Lower leg skin (tissue), 3 donors: Measurements from ENCODE around the gene ARG1.

Experiments used
- POLR2A ChIP-seq, 2 donors: fragments of 450-650 bp; IDR thresholded peaks; one replicate each; pipeline ENCODE4 v1.6.1; 2016 to 2017; ENCODE audit warnings: antibody characterized with exemption in 2 of 2, mild to moderate bottlenecking in 1 of 2, moderate library complexity in 1 of 2
- TF ChIP-seq, protein P1 (sequence below), 3 donors: fragments of 450-650 bp; IDR thresholded peaks; one replicate each; pipeline ENCODE4 v1.5.1; 2016; ENCODE audit warnings: antibody characterized with exemption in 3 of 3, mild to moderate bottlenecking in 3 of 3, moderate library complexity in 2 of 3

DNA sequence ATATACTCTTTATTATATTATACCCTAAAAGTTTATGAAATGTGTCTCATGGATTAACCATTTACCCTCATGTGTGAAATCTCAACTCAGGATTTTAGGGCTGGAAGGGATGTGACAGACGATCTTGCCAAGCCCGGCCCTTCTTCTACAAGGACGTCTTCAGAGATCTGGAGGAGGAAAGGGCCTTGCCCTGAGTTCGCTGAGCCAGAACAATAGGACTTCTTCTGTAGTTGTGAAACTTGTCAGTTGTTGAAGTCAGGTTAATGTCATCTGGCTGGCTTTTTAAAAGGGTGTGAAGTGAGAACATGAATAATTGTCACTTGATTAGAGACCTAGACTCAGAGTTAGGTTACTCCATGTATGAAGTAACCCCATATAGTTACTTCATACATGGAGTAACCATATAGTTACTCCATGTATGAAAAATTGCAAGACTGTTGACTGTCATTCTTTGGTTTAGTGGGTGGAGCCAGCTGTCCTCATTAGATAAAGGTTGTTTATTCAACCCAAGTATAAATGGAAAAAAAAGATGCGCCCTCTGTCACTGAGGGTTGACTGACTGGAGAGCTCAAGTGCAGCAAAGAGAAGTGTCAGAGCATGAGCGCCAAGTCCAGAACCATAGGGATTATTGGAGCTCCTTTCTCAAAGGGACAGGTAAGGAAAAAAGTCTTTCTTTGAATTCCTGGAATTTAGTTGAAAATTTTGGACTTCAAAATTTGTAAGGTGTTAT, at the start of gene ARG1:
- no peak for TF ChIP-seq POLR2A (IDR thresholded peaks at IDR 0.05)
- TF ChIP-seq, protein P1, sequence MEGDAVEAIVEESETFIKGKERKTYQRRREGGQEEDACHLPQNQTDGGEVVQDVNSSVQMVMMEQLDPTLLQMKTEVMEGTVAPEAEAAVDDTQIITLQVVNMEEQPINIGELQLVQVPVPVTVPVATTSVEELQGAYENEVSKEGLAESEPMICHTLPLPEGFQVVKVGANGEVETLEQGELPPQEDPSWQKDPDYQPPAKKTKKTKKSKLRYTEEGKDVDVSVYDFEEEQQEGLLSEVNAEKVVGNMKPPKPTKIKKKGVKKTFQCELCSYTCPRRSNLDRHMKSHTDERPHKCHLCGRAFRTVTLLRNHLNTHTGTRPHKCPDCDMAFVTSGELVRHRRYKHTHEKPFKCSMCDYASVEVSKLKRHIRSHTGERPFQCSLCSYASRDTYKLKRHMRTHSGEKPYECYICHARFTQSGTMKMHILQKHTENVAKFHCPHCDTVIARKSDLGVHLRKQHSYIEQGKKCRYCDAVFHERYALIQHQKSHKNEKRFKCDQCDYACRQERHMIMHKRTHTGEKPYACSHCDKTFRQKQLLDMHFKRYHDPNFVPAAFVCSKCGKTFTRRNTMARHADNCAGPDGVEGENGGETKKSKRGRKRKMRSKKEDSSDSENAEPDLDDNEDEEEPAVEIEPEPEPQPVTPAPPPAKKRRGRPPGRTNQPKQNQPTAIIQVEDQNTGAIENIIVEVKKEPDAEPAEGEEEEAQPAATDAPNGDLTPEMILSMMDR (IDR thresholded peaks at IDR 0.05), result no peak
